ENCODE measurements around the gene SGCA. TPM values are rescaled to one million over a fixed set of nuclear protein-coding genes. Genes with fewer than 3 reads are reported as not detected.

The SGCA gene
- total RNA-seq, 2 experiments from 2014 or later, result not detected

- Histone ChIP-seq H3K27me3 (ENCODE audit: control insufficient read depth in 1 of 2, insufficient read depth in 2 of 2, low read length in 2 of 2) (no peaks in the 10 kb centered on the region), H3K4me3 (ENCODE audit: low read length) (no peak overlapping the region), H3K9me3 (ENCODE audit: control insufficient read depth in 1 of 2, insufficient read depth in 1 of 2, low read length in 2 of 2) (no peaks in the 10 kb centered on the region), H3K27ac (ENCODE audit: low read depth in 1 of 2, low read length in 2 of 2) (no peak overlapping the region), H3K4me1 (ENCODE audit: insufficient read depth, low read length) (peaks cover 4% of the 10 kb centered on the region), H3K36me3 (ENCODE audit: insufficient read depth, low read length) (no peaks in the 10 kb centered on the region)
- no peaks in the 10 kb centered on the region for H3K36me3 Mint-ChIP-seq (ENCODE audit: low read depth)
- H3K27me3 Mint-ChIP-seq, result peaks cover 6% of the 10 kb centered on the region
- intact Hi-C loops (cut with DNase I, micrococcal nuclease), result no loop called here
- CTCF ChIA-PET, result no interaction called here
- DNase-seq (no peak), ATAC-seq (ENCODE audit: poor library complexity) (no peak)
- H3K4me1 Mint-ChIP-seq (ENCODE audit: low read depth), result peaks cover 1% of the 10 kb centered on the region
- H3K27ac Mint-ChIP-seq, result no peak overlapping the region
- no peak for TF ChIP-seq CTCF (IDR thresholded peaks at IDR 0.05)
- no peaks in the 10 kb centered on the region for H3K9me3 Mint-ChIP-seq
- POLR2A ChIA-PET, result no interaction called here
- no peak overlapping the region for H3K4me3 Mint-ChIP-seq
Measured at GRCh38 chr17:50218071-50218759, 52.4 kb downstream of the SGCA start.

- H3K27me3 ChIP-seq (ENCODE audit: control insufficient read depth in 1 of 2, insufficient read depth in 2 of 2, low read length in 2 of 2), result no peaks in the 10 kb centered on the region
- Mint-ChIP-seq H3K4me1 (ENCODE audit: low read depth) (no peaks in the 10 kb centered on the region), H3K4me3 (no peak overlapping the region), H3K27ac (no peak overlapping the region), H3K9me3 (no peaks in the 10 kb centered on the region), H3K36me3 (ENCODE audit: low read depth) (no peaks in the 10 kb centered on the region), H3K27me3 (peaks cover 4% of the 10 kb centered on the region)
- H3K4me3 ChIP-seq (ENCODE audit: low read length), result no peak overlapping the region
- no peaks in the 10 kb centered on the region for H3K36me3 ChIP-seq (ENCODE audit: insufficient read depth, low read length)
- ATAC-seq (ENCODE audit: poor library complexity) (no peak), DNase-seq (no peak)
- TF ChIP-seq CTCF (IDR thresholded peaks at IDR 0.05), result no peak
- peaks cover 4% of the 10 kb centered on the region for H3K4me1 ChIP-seq (ENCODE audit: insufficient read depth, low read length)
- CTCF ChIA-PET, result no interaction called here
- POLR2A ChIA-PET, result no interaction called here
- intact Hi-C loops (cut with DNase I, micrococcal nuclease), result no loop called here
- no peaks in the 10 kb centered on the region for H3K9me3 ChIP-seq (ENCODE audit: control insufficient read depth in 1 of 2, insufficient read depth in 1 of 2, low read length in 2 of 2)
- no peak overlapping the region for H3K27ac ChIP-seq (ENCODE audit: low read depth in 1 of 2, low read length in 2 of 2)
Measured at GRCh38 chr17:50218771-50219315, 53.0 kb downstream of the SGCA start.

GRCh38 chr17:50219342-50219741, 53.5 kb downstream of the SGCA start:
- Mint-ChIP-seq H3K27ac (no peak overlapping the region), H3K4me3 (no peak overlapping the region), H3K9me3 (peaks cover under 1% of the 10 kb centered on the region), H3K27me3 (peaks cover 4% of the 10 kb centered on the region), H3K36me3 (ENCODE audit: low read depth) (no peaks in the 10 kb centered on the region), H3K4me1 (ENCODE audit: low read depth) (no peaks in the 10 kb centered on the region)
- no peak overlapping the region for H3K27ac ChIP-seq (ENCODE audit: low read depth in 1 of 2, low read length in 2 of 2)
- CTCF ChIA-PET, result no interaction called here
- DNase-seq (no peak), ATAC-seq (ENCODE audit: poor library complexity) (no peak)
- intact Hi-C loops (cut with DNase I, micrococcal nuclease), result no loop called here
- no peak for TF ChIP-seq CTCF (IDR thresholded peaks at IDR 0.05)
- peaks cover 4% of the 10 kb centered on the region for H3K4me1 ChIP-seq (ENCODE audit: insufficient read depth, low read length)
- no peaks in the 10 kb centered on the region for H3K36me3 ChIP-seq (ENCODE audit: insufficient read depth, low read length)
- H3K9me3 ChIP-seq (ENCODE audit: control insufficient read depth in 1 of 2, insufficient read depth in 1 of 2, low read length in 2 of 2), result no peaks in the 10 kb centered on the region
- POLR2A ChIA-PET, result no interaction called here
- no peaks in the 10 kb centered on the region for H3K27me3 ChIP-seq (ENCODE audit: control insufficient read depth in 1 of 2, insufficient read depth in 2 of 2, low read length in 2 of 2)
- no peak overlapping the region for H3K4me3 ChIP-seq (ENCODE audit: low read length)

Measured in CD4-positive, alpha-beta T cell (primary cell).